ENCODE data around the gene PDE8A.
"Not testable (repeated sequence)": the region's sequence is repeated elsewhere in the genome, so short reads cannot be mapped to it uniquely, and the experiment has no call there.

The PDE8A gene

GRCh38 chr15:85171736-85172135 is 190.1 kb downstream of the PDE8A start:
- TF ChIP-seq, protein P1, sequence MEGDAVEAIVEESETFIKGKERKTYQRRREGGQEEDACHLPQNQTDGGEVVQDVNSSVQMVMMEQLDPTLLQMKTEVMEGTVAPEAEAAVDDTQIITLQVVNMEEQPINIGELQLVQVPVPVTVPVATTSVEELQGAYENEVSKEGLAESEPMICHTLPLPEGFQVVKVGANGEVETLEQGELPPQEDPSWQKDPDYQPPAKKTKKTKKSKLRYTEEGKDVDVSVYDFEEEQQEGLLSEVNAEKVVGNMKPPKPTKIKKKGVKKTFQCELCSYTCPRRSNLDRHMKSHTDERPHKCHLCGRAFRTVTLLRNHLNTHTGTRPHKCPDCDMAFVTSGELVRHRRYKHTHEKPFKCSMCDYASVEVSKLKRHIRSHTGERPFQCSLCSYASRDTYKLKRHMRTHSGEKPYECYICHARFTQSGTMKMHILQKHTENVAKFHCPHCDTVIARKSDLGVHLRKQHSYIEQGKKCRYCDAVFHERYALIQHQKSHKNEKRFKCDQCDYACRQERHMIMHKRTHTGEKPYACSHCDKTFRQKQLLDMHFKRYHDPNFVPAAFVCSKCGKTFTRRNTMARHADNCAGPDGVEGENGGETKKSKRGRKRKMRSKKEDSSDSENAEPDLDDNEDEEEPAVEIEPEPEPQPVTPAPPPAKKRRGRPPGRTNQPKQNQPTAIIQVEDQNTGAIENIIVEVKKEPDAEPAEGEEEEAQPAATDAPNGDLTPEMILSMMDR (IDR thresholded peaks at IDR 0.05; ENCODE audit: control insufficient read depth, insufficient read depth, low read depth, low read length, missing control alignments), result no peak
- H3K4me3 ChIP-seq (ENCODE audit: control insufficient read depth, low read depth, low read length), result no peak overlapping the region
- no peak for DNase-seq (ENCODE audit: low read depth)

DNA sequence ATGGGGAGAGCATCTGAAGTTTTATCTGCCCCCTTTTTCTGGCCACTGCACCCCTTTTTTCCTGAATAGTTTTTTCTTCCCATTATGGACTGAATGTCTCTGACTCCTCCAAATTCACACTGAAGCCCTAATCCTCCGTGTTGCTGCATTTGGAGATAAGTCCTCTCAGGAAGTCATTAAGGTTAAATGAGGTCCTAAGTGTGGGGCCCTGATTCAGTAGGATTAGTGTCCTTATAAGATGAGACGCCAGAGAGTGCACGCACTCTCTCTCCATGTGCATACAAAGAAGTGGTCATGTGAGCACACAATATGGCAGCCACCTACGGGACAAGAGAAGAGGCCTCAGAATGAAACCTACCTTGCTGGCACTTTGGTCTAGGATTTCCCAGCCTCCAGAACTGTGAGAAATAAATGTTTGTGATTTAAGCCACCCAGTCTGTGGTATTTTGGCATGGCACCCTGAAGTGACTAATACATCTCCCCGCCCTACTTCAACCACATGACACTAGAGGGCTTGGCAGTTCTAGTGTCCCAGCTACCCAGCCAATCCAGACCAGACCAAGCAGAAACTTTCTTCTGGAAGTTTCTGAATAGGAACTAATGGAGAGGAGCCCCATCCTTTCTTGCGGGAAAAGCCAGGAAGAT is 191.3 kb downstream of the PDE8A start:
- DNase-seq (ENCODE audit: low read depth), result no peak
- no peak overlapping the region for H3K4me3 ChIP-seq (ENCODE audit: control insufficient read depth, low read depth, low read length)
- TF ChIP-seq, protein P1 (IDR thresholded peaks at IDR 0.05; ENCODE audit: control insufficient read depth, insufficient read depth, low read depth, low read length, missing control alignments), result no peak

DNA sequence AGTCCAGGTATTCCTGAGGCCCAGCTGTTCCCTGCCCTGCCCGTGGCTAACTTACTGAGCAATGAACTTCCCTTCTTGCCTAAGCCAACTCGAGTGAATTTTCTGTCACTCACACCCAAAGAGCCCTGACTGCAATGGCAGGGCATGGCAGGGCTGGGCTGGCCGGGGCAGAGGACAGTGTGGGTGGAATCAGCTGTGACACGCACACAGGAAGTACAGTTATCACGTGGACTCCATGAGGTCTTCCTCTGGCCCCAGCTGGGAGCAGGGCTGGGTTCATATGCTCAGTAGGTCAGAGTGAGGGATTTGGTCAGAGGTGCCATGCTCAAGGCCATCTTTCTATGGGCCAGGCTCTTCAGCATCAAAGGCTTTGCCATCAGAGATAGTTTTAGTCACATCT is 192.0 kb downstream of the PDE8A start:
- DNase-seq (ENCODE audit: low read depth), result not testable (repeated sequence)

GRCh38 chr15:85174521-85174920 is 192.9 kb downstream of the PDE8A start:
- TF ChIP-seq, protein P1 (IDR thresholded peaks at IDR 0.05; ENCODE audit: control insufficient read depth, insufficient read depth, low read depth, low read length, missing control alignments), result no peak
- H3K4me3 ChIP-seq (ENCODE audit: control insufficient read depth, low read depth, low read length), result no peak overlapping the region
- no peak for DNase-seq (ENCODE audit: low read depth)

More for the DNA sequence above, 192.0 kb downstream of the PDE8A start:
- not testable (repeated sequence) for H3K4me3 ChIP-seq (ENCODE audit: control insufficient read depth, low read depth, low read length)

DNA sequence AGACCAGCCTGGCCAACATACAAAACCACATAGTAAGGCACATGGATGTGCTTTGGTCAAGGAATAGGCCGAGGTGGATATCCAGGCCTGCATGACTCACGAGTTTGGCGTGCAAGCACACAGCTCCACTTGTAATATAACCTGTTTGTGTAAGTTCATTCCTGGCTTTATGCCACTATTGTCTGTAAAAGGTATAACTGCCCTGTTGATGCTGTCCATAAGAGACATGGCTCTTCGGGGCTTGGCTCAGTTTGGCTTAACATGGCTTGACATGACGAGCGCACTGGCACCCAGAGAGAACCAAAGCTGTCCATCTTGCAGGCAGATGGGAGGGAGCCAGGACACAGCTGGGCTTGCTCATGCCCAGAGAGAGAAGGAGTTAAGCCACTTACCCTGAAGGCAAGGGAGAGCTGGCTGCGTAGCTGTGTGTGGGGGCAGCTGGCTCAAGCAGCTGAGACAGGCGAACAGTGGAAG is 195.4 kb downstream of the PDE8A start:
- not testable (repeated sequence) for H3K4me3 ChIP-seq (ENCODE audit: control insufficient read depth, low read depth, low read length); DNase-seq (ENCODE audit: low read depth)

DNA sequence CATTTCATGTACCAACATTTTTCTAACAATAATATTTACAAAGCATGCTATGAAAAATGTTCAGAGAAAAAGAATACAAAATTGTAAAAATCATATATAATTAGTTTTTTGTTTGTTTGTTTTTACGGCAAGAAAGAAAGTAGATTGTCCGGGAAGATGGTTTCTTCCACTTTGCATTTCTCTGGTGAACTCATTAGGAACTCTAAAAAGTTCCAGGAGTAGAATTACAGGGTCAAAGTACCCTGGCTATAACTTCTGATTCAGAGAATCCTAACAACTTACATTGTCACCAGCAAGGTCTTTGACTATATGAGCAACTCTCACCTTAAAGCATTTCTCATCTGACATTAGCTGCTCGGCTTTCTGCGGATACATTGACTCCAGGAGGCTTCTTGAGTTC is 196.7 kb downstream of the PDE8A start:
- DNase-seq (ENCODE audit: low read depth), result no peak
- no peak overlapping the region for H3K4me3 ChIP-seq (ENCODE audit: control insufficient read depth, low read depth, low read length)
- TF ChIP-seq, protein P1 (IDR thresholded peaks at IDR 0.05; ENCODE audit: control insufficient read depth, insufficient read depth, low read depth, low read length, missing control alignments), result no peak

- TF ChIP-seq, protein P1 (IDR thresholded peaks at IDR 0.05; ENCODE audit: control insufficient read depth, insufficient read depth, low read depth, low read length, missing control alignments), result no peak
- H3K4me3 ChIP-seq (ENCODE audit: control insufficient read depth, low read depth, low read length), result no peak overlapping the region
- DNase-seq (ENCODE audit: low read depth), result no peak
Observed at GRCh38 chr15:85179700-85180099, 198.0 kb downstream of the PDE8A start.

- not testable (repeated sequence) for H3K4me3 ChIP-seq (ENCODE audit: control insufficient read depth, low read depth, low read length); DNase-seq (ENCODE audit: low read depth)
Observed at GRCh38 chr15:85185350-85185749, 203.7 kb downstream of the PDE8A start.

DNA sequence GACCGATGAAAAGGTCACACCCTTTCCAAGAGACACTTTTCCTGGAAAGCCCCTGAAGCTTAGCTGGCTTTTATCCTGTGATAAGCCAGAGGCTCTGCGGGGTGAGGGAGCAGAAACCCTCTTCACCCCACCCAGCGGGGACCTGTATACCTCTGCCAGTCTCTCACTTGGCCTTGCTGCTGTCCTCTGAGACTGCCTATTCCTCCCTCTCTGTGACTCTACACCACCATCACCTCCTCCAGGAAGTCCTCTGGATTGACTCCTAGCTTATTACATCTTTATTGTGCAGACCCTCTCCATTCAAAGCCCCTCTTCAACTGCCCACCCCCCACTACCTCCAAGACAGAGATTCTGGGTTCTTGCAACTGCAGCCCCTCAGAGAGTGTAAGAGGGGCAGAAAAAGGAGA is 206.5 kb downstream of the PDE8A start:
- not testable (repeated sequence) for H3K4me3 ChIP-seq (ENCODE audit: control insufficient read depth, low read depth, low read length); DNase-seq (ENCODE audit: low read depth)

Measured in AG09309 (cell line).